GM18526 (cell line): ENCODE data around the gene NLGN3.
A peak's percentile ranks its signal among the peaks of the same experiment; 100 is the strongest.

ENCODE experiments used
- POLR2A ChIP-seq: IDR thresholded peaks from 3 replicates; pipeline ENCODE4 v1.6.1; 2011; ENCODE audit not compliant: insufficient read length; ENCODE audit errors: extremely low read depth

Gene NLGN3

GRCh38 chrX:71181910-71182799, 37.5 kb downstream of the NLGN3 start:
- peak; percentile 51 for TF ChIP-seq POLR2A

GRCh38 chrX:71182871-71183270, 38.2 kb downstream of the NLGN3 start:
- no peak for TF ChIP-seq POLR2A

GRCh38 chrX:71183341-71183740, 38.7 kb downstream of the NLGN3 start:
- TF ChIP-seq POLR2A = no peak

GRCh38 chrX:71184092-71184491, 39.5 kb downstream of the NLGN3 start:
- TF ChIP-seq POLR2A = no peak

GRCh38 chrX:71184803-71185495, 40.3 kb downstream of the NLGN3 start:
- no peak for TF ChIP-seq POLR2A

- no peak for TF ChIP-seq POLR2A
Measured at GRCh38 chrX:71191248-71191647, 46.6 kb downstream of the NLGN3 start.

- TF ChIP-seq POLR2A = no peak
Measured at GRCh38 chrX:71195964-71196649, 51.5 kb downstream of the NLGN3 start.

- TF ChIP-seq POLR2A = no peak
Measured at GRCh38 chrX:71198066-71198465, 53.4 kb downstream of the NLGN3 start.

GRCh38 chrX:71199252-71200008, 54.8 kb downstream of the NLGN3 start:
- no peak for TF ChIP-seq POLR2A

GRCh38 chrX:71210816-71211215, 66.2 kb downstream of the NLGN3 start:
- no peak for TF ChIP-seq POLR2A

GRCh38 chrX:71212536-71212935, 67.9 kb downstream of the NLGN3 start:
- TF ChIP-seq POLR2A = no peak

- TF ChIP-seq POLR2A = no peak
Measured at GRCh38 chrX:71214152-71214551, 69.5 kb downstream of the NLGN3 start.

GRCh38 chrX:71214604-71215337, 70.1 kb downstream of the NLGN3 start:
- TF ChIP-seq POLR2A = no peak

GRCh38 chrX:71215338-71215912, 70.8 kb downstream of the NLGN3 start:
- TF ChIP-seq POLR2A = no peak
